ENCODE results near the gene AFF2.

Gene AFF2

DNA sequence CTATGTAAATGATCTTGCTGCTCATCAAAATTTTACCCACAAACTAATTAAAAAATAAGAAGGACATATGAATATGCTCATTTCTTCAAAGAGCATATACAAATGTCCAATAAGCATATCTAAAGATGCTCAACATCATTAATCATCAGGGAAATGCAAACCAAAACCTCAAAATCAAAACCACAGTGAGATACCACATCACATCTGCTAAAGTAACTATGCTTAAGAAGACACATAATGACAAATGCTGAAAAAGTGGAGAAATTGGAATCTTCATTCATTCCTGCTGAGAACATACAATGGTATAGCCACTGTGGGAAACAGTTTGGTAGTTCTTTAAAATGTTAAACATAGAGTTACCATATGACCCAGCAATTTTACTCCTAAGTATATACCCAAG is 81.9 kb downstream of the AFF2 start:
- no peak for DNase-seq (ENCODE audit: low read depth in 2 of 2)

GRCh38 chrX:148588649-148589310 is 88.4 kb downstream of the AFF2 start:
- DNase-seq (ENCODE audit: low read depth in 2 of 2) = no peak

DNA sequence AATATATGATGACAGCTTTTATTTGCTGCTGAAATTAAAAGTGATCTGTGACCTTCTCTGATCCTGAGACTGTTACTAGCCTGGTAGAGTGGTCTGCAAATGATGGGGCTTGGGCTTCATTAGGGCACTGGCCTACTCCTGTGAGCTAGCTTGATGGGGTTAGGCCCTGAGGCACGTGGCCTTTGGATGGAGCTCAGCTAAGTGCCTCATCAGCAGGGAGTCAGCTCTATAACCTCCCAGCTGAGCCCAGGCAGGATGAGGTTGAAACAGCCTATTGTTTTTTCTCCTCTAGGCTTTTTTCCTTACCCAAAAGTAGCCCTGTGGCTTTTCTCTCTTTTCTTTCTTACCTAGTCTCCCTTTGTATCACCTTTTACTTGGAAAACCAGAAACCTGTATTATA is 92.2 kb downstream of the AFF2 start:
- DNase-seq (ENCODE audit: low read depth in 2 of 2) = no peak

DNA sequence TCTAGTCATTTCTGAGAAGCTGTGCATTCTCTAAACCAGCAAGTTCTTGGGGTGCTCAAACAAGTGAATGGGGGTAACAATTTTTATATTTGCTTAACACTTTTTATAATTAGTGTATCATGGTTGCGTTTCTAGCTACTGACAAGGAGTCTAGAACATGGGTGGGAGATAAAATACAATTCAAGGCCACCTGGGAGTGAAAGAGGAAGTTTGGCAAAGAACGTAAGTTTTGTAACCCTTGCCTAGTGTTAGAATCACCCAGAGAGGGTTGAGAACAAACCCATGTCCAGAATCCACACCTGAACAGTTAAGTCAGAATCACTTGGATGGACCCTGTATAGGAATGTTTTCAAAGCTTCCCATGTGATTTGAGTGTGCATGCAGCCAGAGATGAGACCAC is 92.7 kb downstream of the AFF2 start:
- no peak for DNase-seq (ENCODE audit: low read depth in 2 of 2)

GRCh38 chrX:148593987-148594386 is 93.6 kb downstream of the AFF2 start:
- no peak for DNase-seq (ENCODE audit: low read depth in 2 of 2)

DNA sequence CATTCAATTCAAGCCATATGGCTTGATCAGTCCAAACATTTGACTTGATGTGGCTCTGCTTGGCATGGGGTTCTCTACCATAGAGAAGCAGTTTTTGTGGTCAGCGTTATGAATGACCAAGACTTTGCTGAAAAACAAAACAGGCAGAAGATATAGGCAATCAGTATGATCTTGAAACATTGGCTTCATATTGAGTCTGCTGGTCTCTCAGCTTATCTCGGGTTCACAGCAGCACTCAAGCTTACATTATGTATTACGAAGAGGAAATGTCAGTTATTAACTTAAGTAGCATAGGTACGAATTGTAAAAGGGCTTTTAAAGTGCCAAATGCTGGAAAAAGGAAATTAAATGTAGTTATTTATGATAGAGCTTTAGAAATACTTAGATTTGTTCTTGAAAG is 99.0 kb downstream of the AFF2 start:
- DNase-seq (ENCODE audit: low read depth in 2 of 2) = no peak

DNA sequence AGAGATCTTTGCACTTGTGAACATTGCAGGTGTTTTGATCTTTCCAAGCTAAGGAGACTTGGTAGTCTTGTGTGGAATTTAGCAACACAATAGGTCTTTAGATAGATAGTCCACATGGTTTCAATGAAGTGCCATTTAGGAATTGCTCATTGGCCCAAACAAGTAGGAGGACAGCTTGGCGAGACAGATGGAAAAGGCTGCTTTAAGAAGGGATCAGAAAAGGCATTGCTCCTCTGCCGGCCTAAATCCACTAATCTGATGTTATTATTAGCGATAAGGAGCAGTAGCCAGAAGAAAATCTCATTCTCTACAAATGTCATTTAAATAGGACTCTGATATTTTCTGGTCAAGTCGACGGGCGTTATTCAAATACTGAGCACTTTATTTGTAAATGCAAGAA is 99.7 kb downstream of the AFF2 start:
- no peak for DNase-seq (ENCODE audit: low read depth in 2 of 2)

- no peak for DNase-seq (ENCODE audit: low read depth in 2 of 2)
These were observed 100.2 kb downstream of the AFF2 start for GRCh38 chrX:148600581-148600980.

DNA sequence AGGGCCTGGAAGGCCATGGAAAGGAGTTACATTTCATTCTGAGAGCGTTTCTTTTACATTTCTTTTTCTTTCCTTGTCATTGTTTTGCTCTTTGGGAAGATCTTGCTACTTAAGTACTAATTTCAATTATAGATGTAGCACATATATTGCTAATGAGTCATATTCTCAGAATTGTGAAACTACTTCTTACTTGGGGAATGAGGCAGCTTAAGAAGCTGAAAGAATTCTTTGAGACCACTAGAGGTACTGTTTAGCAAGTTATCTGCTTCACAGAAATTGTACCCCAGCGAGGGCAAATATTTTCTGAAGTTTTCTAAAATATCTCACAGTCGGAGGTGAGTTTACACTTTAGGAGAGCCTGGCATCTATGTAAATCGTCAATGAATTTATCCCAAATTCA is 100.6 kb downstream of the AFF2 start:
- DNase-seq (ENCODE audit: low read depth in 2 of 2) = no peak

GRCh38 chrX:148609515-148610327 is 109.3 kb downstream of the AFF2 start:
- no peak for DNase-seq (ENCODE audit: low read depth in 2 of 2)

DNA sequence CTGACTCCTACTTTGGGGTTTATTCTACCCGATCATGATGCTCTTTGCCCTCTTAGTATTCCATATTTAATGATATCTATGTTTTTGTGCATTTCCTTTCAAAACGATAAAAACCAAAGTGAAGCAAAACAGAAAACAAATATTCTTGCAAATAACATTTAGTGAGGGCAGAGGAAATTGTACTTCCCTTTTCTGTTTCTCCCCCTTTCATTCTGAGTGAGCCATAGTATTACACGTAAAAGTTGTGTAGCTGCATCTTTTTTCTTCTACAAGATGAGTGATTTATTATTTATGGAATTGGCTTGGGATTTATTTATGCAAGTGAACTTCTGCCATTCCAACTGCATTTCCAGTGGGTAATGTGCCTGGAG is 109.9 kb downstream of the AFF2 start:
- DNase-seq (ENCODE audit: low read depth in 2 of 2) = no peak

DNA sequence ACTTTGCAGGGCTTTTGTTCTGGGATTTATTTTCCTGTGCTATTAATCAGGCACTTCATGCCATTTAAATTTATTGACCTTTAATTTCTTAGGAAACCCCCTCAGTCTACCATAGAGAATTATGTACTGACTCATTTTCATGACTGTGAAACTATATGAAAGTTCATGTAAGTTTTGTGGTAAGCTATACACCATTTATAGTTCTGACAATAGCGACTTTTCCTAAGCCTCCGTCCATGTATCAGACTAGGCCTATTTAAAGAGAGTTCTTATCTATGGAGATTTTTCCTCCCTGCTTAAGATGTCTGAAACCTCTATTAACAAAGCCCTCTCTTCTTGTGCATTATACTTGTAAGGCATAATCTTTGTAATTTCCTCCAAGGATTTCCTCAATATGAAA is 111.6 kb downstream of the AFF2 start:
- DNase-seq (ENCODE audit: low read depth in 2 of 2) = no peak

- no peak for DNase-seq (ENCODE audit: low read depth in 2 of 2)
These were observed 112.0 kb downstream of the AFF2 start for GRCh38 chrX:148612431-148612830.

GRCh38 chrX:148613636-148614035 is 113.2 kb downstream of the AFF2 start:
- no peak for DNase-seq (ENCODE audit: low read depth in 2 of 2)

DNA sequence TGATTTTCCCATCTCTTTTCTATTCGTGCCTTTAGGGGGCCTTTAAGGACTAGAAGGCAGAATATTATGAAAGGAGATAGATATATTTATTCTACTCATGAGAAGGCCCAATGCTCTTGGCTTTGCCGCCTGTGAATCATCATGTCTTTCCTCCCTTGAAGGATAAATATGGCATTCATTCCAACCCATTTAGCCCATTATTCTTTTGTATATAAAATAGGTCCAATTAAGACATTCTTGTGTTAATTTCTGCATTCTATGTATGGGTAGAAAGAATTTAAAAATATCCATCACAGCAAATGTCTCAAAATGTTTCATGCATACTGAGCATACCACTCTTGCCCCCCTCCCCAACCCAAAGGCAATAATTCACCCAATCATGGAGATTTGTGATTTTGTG is 115.1 kb downstream of the AFF2 start:
- DNase-seq (ENCODE audit: low read depth in 2 of 2) = no peak

GRCh38 chrX:148618470-148619445 is 118.3 kb downstream of the AFF2 start:
- DNase-seq (ENCODE audit: low read depth in 2 of 2) = no peak

- no peak for DNase-seq (ENCODE audit: low read depth in 2 of 2)
These were observed 119.6 kb downstream of the AFF2 start for GRCh38 chrX:148620023-148620422.

DNA sequence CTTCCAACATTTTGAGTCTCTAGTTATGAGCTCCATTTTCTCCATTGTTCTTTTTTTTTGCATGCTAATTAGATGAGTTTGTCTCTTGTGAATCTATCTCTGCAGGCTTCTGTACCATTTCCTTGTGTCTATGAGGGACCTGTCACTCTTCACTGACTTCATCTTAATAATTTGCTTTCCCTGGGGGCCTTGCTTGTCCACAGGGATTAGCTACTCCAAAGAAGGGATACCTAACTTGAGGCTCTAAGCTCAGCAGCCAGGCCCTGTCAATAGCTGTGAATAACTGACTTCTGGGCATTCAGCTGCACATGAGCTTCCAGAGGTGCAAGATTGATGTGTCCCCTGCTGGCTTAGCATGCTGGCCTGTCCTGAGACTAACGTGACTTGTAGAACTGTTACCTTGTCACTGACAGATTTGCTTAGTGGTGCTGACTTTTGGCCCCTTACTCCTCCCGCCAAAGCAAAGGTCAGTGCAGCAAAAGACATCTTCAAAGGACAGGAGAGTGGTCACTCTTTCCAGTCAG is 124.6 kb downstream of the AFF2 start:
- DNase-seq (ENCODE audit: low read depth in 2 of 2) = no peak

DNA sequence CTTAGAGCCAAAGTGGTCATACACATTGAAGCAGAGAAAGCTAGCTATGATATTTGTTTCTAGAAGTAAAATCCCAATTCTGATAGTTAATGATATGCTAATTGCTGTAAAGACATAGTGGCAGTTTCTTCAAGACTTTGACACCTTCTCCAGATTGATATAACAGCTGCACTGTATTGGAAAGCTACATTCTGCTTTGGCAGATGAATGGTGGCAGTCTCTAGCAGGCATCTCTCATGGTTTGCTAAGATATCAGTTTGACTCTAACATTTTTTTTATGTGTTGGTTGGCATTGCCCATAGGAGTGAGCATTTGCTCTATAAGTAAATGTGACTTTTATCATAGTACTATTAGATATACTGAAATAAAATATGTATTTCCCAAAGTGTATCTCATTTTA is 128.2 kb downstream of the AFF2 start:
- DNase-seq (ENCODE audit: low read depth in 2 of 2) = no peak

DNA sequence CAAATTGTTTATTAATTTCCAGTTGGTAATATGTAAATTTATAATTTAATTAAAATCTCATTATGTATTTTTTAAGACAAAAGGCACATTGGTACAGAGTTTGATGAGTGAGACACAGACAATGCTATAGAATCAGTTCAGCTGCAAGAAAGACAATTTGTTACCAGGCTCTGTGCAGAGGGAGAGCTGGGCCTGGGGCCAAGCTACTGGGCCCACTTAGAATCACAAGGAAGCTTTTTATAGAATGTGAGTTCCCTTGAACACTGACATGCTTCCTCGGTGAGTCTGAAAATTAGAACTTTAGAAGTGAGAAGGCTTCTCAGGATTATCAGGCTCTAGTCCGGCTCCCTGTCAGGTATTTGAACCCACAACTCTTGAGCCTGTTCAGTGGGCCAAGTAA is 129.0 kb downstream of the AFF2 start:
- DNase-seq (ENCODE audit: low read depth in 2 of 2) = no peak

GRCh38 chrX:148632444-148632843 is 132.0 kb downstream of the AFF2 start:
- DNase-seq (ENCODE audit: low read depth in 2 of 2) = no peak

DNA sequence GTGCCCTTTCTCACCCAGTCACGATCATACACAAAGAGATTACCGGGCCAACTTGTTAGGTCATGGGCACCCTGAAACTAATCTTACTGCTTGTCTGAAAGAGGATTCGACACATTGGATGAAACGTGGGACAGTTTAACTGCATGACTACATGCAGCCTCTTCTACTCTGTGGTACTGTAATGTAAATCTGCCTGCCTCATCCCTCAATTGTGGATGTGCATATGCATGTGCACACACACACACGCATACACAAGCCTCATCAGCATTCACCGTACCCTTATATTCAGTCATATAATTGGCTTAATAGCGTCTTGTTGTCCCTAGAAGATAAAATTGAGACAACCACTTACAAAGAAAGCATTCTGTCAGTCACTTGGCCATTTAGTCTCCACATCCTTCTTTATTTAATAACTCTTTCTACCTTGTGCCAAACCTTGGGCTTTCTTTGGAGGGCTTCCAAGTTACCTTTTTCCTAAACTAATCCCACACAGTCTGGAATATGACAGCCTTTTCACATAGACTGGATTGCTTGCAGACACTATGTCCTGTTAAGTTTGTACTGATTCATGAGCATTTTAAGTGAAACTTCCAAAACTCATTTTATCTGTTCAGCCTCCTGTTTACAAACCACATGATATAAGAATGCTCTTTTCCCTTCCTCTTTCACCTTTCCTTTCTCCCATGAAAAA is 132.9 kb downstream of the AFF2 start:
- DNase-seq (ENCODE audit: low read depth in 2 of 2) = no peak

All from stimulated activated CD8-positive, alpha-beta memory T cell treated with anti-CD3 and anti-CD28 coated beads, Interleukin-15, amount 100 ng/mL, for 48 hours (primary cell).